Measurements from ENCODE around the gene FILIP1L.

FILIP1L gene

GRCh38 chr3:100042166-100042981 is 71.9 kb downstream of the FILIP1L start:
- DNase-seq (ENCODE audit: low read depth): no peak

GRCh38 chr3:100041328-100041749 is 73.0 kb downstream of the FILIP1L start:
- DNase-seq (ENCODE audit: low read depth): no peak

GRCh38 chr3:100040451-100041225 is 73.7 kb downstream of the FILIP1L start:
- DNase-seq (ENCODE audit: low read depth): no peak

GRCh38 chr3:100039075-100039474 is 75.2 kb downstream of the FILIP1L start:
- no peak for DNase-seq (ENCODE audit: low read depth)

- no peak for DNase-seq (ENCODE audit: low read depth)
Measured at GRCh38 chr3:100033903-100034471, 80.3 kb downstream of the FILIP1L start.

GRCh38 chr3:100033184-100033583 is 81.1 kb downstream of the FILIP1L start:
- DNase-seq (ENCODE audit: low read depth): no peak

GRCh38 chr3:100032243-100032642 is 82.1 kb downstream of the FILIP1L start:
- DNase-seq (ENCODE audit: low read depth): no peak

GRCh38 chr3:100030914-100031425 is 83.3 kb downstream of the FILIP1L start:
- DNase-seq (ENCODE audit: low read depth): no peak

- no peak for DNase-seq (ENCODE audit: low read depth)
Measured at GRCh38 chr3:100030346-100030745, 84.0 kb downstream of the FILIP1L start.

- no peak for DNase-seq (ENCODE audit: low read depth)
Measured at GRCh38 chr3:100029689-100030088, 84.6 kb downstream of the FILIP1L start.

GRCh38 chr3:100029052-100029451 is 85.2 kb downstream of the FILIP1L start:
- DNase-seq (ENCODE audit: low read depth): no peak

- DNase-seq (ENCODE audit: low read depth): no peak
Measured at GRCh38 chr3:100027321-100027720, 87.0 kb downstream of the FILIP1L start.

GRCh38 chr3:100024520-100025303 is 89.6 kb downstream of the FILIP1L start:
- no peak for DNase-seq (ENCODE audit: low read depth)

- no peak for DNase-seq (ENCODE audit: low read depth)
Measured at GRCh38 chr3:100023595-100023994, 90.7 kb downstream of the FILIP1L start.

GRCh38 chr3:100023150-100023549 is 91.2 kb downstream of the FILIP1L start:
- no peak for DNase-seq (ENCODE audit: low read depth)

GRCh38 chr3:100022506-100022905 is 91.8 kb downstream of the FILIP1L start:
- no peak for DNase-seq (ENCODE audit: low read depth)

GRCh38 chr3:100020876-100021644 is 93.2 kb downstream of the FILIP1L start:
- DNase-seq (ENCODE audit: low read depth): no peak

- DNase-seq (ENCODE audit: low read depth): no peak
Measured at GRCh38 chr3:100019719-100020118, 94.6 kb downstream of the FILIP1L start.

- DNase-seq (ENCODE audit: low read depth): no peak
Measured at GRCh38 chr3:100018806-100019205, 95.5 kb downstream of the FILIP1L start.

- no peak for DNase-seq (ENCODE audit: low read depth)
Measured at GRCh38 chr3:100010087-100010417, 104.2 kb downstream of the FILIP1L start.

Data from stimulated activated CD8-positive, alpha-beta memory T cell treated with anti-CD3 and anti-CD28 coated beads, Interleukin-12 subunit alpha, Interleukin-12 subunit beta, amount 100 ng/mL, for 1 hour (primary cell).